Right forelimb (tissue), 1 donor: ENCODE measurements around the gene PTH1R.

Experiments
- DNase-seq: peaks from one replicate; pipeline ENCODE4 v3.0.0-alpha.2; 2018

The PTH1R gene

GRCh38 chr3:46915297-46915822 lies 37.8 kb downstream of the PTH1R start:
- DNase-seq: no peak

- DNase-seq: no peak
Measured at GRCh38 chr3:46916278-46916677, 38.8 kb downstream of the PTH1R start.

GRCh38 chr3:46916799-46917198 lies 39.3 kb downstream of the PTH1R start:
- no peak for DNase-seq

- no peak for DNase-seq
Measured at GRCh38 chr3:46917257-46917656, 39.7 kb downstream of the PTH1R start.

- DNase-seq: no peak
Measured at GRCh38 chr3:46918202-46918601, 40.7 kb downstream of the PTH1R start.

GRCh38 chr3:46918634-46919033 lies 41.1 kb downstream of the PTH1R start:
- no peak for DNase-seq

GRCh38 chr3:46921041-46921440 lies 43.5 kb downstream of the PTH1R start:
- DNase-seq: no peak

- DNase-seq: no peak
Measured at GRCh38 chr3:46921871-46922271, 44.4 kb downstream of the PTH1R start.

- DNase-seq: no peak
Measured at GRCh38 chr3:46922426-46922825, 44.9 kb downstream of the PTH1R start.

- DNase-seq: no peak
Measured at GRCh38 chr3:46922871-46923558, 45.5 kb downstream of the PTH1R start.

GRCh38 chr3:46923559-46924350 lies 46.2 kb downstream of the PTH1R start:
- DNase-seq: peak; percentile 46

GRCh38 chr3:46924921-46925584 lies 47.5 kb downstream of the PTH1R start:
- DNase-seq: peak; percentile 37

GRCh38 chr3:46925585-46925934 lies 48.0 kb downstream of the PTH1R start:
- DNase-seq: no peak

- DNase-seq: no peak
Measured at GRCh38 chr3:46926039-46926438, 48.5 kb downstream of the PTH1R start.

GRCh38 chr3:46926447-46926846 lies 48.9 kb downstream of the PTH1R start:
- DNase-seq: no peak

- no peak for DNase-seq
Measured at GRCh38 chr3:46926871-46927717, 49.6 kb downstream of the PTH1R start.

GRCh38 chr3:46927718-46928073 lies 50.2 kb downstream of the PTH1R start:
- DNase-seq: no peak

- no peak for DNase-seq
Measured at GRCh38 chr3:46928282-46928681, 50.8 kb downstream of the PTH1R start.

- no peak for DNase-seq
Measured at GRCh38 chr3:46929324-46929723, 51.8 kb downstream of the PTH1R start.

GRCh38 chr3:46930166-46930944 lies 52.8 kb downstream of the PTH1R start:
- DNase-seq: no peak

GRCh38 chr3:46930945-46931403 lies 53.5 kb downstream of the PTH1R start:
- DNase-seq: no peak
